Neural crest cell (in vitro differentiated cells): ENCODE data around the gene COL4A3. TPM values are rescaled to one million over a fixed set of nuclear protein-coding genes. Genes with fewer than 3 reads are reported as not detected.
"Not testable (repeated sequence)": the region's sequence is repeated elsewhere in the genome, so short reads cannot be mapped to it uniquely, and the experiment has no call there.

Source experiments
- DNase-seq: peaks from one replicate; pipeline ENCODE4 v3.0.0; 2021; ENCODE audit warnings: low read depth, mixed read lengths, low spot score
- H3K27ac Mint-ChIP-seq: one replicate; pipeline ENCODE4 v1.8.0; 2021; ENCODE audit warnings: mild to moderate bottlenecking, mixed read lengths; ENCODE audit not compliant: unreplicated experiment
- H3K27me3 Mint-ChIP-seq: 2 replicates; pipeline ENCODE4 v1.8.0; 2021; ENCODE audit warnings: low read depth, mild to moderate bottlenecking, mixed read lengths
- H3K36me3 Mint-ChIP-seq: 2 replicates; pipeline ENCODE4 v1.8.0; 2021; ENCODE audit warnings: low read depth, mild to moderate bottlenecking, mixed read lengths
- H3K4me1 Mint-ChIP-seq: 2 replicates; pipeline ENCODE4 v1.8.0; 2021; ENCODE audit warnings: mixed read lengths
- H3K4me3 Mint-ChIP-seq: one replicate; pipeline ENCODE4 v1.8.0; 2021; ENCODE audit warnings: mild to moderate bottlenecking, mixed read lengths
- H3K9me3 Mint-ChIP-seq: 2 replicates; pipeline ENCODE4 v1.8.0; 2021; ENCODE audit warnings: mixed read lengths
- CTCF ChIP-seq: fragments of 200-600 bp; sonication (generic); conservative IDR thresholded peaks from 2 replicates; pipeline ENCODE4 v1.5.0; 2021; ENCODE audit warnings: antibody characterized with exemption, mild to moderate bottlenecking
- total RNA-seq: library from RNA; stranded (reverse); gene quantifications from 2 replicates; pipeline ENCODE4 v1.2.1, GENCODE V29; 2021

Gene COL4A3
- total RNA-seq, 1 donor from 2014 or later = not detected

GRCh38 chr2:227160164-227160563, 4.3 kb upstream of the COL4A3 start:
- Mint-ChIP-seq H3K9me3 (peaks cover 3% of the 10 kb centered on the region), H3K4me3 (no peak overlapping the region), H3K4me1 (peaks cover 5% of the 10 kb centered on the region), H3K36me3 (peaks cover 2% of the 10 kb centered on the region), H3K27me3 (peaks cover 82% of the 10 kb centered on the region), H3K27ac (no peak overlapping the region)
- no peak for DNase-seq
- TF ChIP-seq CTCF = no peak

DNA sequence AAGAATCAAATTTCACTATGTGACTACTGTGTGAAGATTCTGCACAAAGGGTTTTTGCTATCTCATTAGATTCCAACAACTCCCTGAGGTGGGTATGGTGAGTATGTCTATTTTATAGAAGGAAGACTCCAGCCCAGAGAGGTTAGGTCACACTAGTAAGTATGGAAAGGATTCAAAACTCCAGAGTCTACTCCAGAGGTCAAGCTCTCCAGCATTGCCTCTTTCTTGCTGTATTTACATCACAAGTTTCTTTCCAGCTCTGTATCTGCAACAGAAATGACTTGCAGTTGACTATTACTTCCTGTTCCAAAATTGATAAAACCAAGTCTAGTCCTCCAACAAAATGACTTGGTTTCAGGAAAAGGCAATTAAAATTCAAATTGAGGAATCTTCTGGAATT, 2.5 kb upstream of the COL4A3 start:
- Mint-ChIP-seq H3K4me3 (no peak overlapping the region), H3K4me1 (peaks cover 5% of the 10 kb centered on the region), H3K27ac (no peak overlapping the region), H3K27me3 (peaks cover 88% of the 10 kb centered on the region), H3K9me3 (peaks cover 3% of the 10 kb centered on the region), H3K36me3 (peaks cover 2% of the 10 kb centered on the region)
- DNase-seq = no peak
- no peak for TF ChIP-seq CTCF

DNA sequence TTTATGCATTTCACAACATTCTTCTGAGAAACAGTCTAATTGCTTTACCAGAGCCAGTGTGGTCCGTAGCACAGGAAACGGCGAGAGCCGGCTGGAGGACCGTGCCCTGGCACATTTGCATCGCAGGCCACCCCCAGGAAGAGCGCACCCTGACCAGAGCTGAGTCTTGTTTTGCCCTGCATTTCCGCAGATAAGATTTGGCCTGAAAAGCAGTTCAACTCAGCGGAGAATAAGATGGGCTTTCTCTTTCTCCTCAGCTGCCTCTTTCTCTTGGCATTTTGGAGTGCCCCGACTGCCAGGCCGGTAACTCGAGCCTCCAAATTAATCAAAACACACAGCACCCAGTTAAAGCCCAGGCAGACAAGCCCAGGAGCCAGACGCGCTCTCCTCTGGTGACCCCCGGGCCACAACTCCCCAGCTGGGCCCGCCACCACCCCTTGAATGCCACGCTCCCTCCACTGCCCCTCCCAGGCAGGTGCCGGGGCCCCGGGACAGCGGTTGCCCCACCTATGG, 883 bp upstream of the COL4A3 start:
- H3K27me3 Mint-ChIP-seq = peaks cover 96% of the 10 kb centered on the region
- peaks cover 5% of the 10 kb centered on the region for H3K4me1 Mint-ChIP-seq
- peaks cover 2% of the 10 kb centered on the region for H3K36me3 Mint-ChIP-seq
- peaks cover 3% of the 10 kb centered on the region for H3K9me3 Mint-ChIP-seq
- H3K27ac Mint-ChIP-seq = no peak overlapping the region
- TF ChIP-seq CTCF = no peak
- DNase-seq = no peak
- peak overlapping the region; percentile 81 for H3K4me3 Mint-ChIP-seq

GRCh38 chr2:227164763-227165291, 403 bp downstream of the COL4A3 start:
- Mint-ChIP-seq H3K4me3 (peak overlapping the region; percentile 76), H3K27me3 (peaks cover 88% of the 10 kb centered on the region), H3K4me1 (peaks cover 5% of the 10 kb centered on the region), H3K9me3 (no peaks in the 10 kb centered on the region), H3K27ac (no peak overlapping the region), H3K36me3 (no peaks in the 10 kb centered on the region)
- no peak for DNase-seq
- no peak for TF ChIP-seq CTCF

GRCh38 chr2:227171779-227172178, 7.4 kb downstream of the COL4A3 start:
- H3K27me3 Mint-ChIP-seq = peaks cover 25% of the 10 kb centered on the region
- H3K4me3 Mint-ChIP-seq, H3K9me3 Mint-ChIP-seq, DNase-seq, H3K36me3 Mint-ChIP-seq, H3K4me1 Mint-ChIP-seq, H3K27ac Mint-ChIP-seq: not testable (repeated sequence)

- Mint-ChIP-seq H3K36me3 (no peaks in the 10 kb centered on the region), H3K27me3 (no peaks in the 10 kb centered on the region), H3K4me1 (peaks cover 4% of the 10 kb centered on the region), H3K27ac (no peak overlapping the region), H3K9me3 (no peaks in the 10 kb centered on the region), H3K4me3 (no peak overlapping the region)
- no peak for TF ChIP-seq CTCF
- DNase-seq = no peak
Measured at GRCh38 chr2:227177592-227178336, 13.3 kb downstream of the COL4A3 start.
